ENCODE results near the gene PLXNA2. TPM values are rescaled to one million over a fixed set of nuclear protein-coding genes. Genes with fewer than 3 reads are reported as not detected.

The PLXNA2 gene
- total RNA-seq, 1 experiment from 2014 or later = 10.2 TPM

DNA sequence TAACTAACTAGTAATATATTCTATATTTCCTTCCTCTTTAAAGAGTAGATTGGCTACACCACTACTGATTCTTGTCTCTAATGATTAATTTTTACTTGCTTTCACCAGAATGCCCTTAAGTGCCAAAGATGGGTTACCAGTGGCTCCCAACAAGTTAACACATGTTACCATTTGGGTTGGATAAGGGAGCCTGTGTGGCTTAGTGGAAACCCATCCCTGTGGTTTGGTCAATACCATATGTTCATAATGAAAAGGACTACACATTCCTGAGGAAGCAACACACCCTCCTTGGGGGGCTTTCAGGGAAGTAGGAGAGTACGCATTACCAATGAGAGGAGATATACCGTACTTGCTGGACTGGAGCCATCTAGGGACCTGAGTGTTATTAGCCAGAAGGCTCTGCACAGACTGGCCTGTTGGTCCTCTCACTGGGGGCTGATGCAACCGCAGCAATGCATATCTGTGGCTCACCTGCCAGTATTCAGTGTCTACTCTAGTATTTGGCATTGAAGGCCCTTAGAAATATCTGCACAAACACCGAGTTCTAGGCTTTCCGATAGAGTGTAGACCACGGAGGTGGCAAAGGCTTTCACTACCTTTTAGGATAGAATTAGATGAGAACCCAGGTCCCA lies 29.3 kb upstream of the PLXNA2 start:
- BruUV-seq (replicated peaks) = no TSS peak
- intact Hi-C loops (cut with micrococcal nuclease; ENCODE audit: unreplicated experiment) = no loop called here
- Histone ChIP-seq H2AFZ (no peak overlapping the region), H3K9me2 (ENCODE audit: insufficient read depth) (no peaks in the 10 kb centered on the region), H3K4me3 (no peak overlapping the region), H3K36me3 (ENCODE audit: low read depth) (no peaks in the 10 kb centered on the region), H3K4me1 (replicated peaks; ENCODE audit: insufficient read depth) (no peaks in the 10 kb centered on the region), H4K20me1 (ENCODE audit: insufficient read depth) (no peaks in the 10 kb centered on the region), H3K27ac (no peak overlapping the region), H3F3A (ENCODE audit: insufficient read depth, low read depth) (no peaks in the 10 kb centered on the region), H3K27me3 (ENCODE audit: insufficient read depth, low read depth) (peaks cover 100% of the 10 kb centered on the region), H3K9me3 (ENCODE audit: insufficient read depth, low read depth) (no peaks in the 10 kb centered on the region), H3K79me2 (ENCODE audit: low read depth) (no peaks in the 10 kb centered on the region), H3K4me2 (no peak overlapping the region)
- no peak for DNase-seq
- CTCF ChIA-PET = no interaction called here
- POLR2A ChIA-PET (ENCODE audit: unreplicated experiment) = no interaction called here
- TF ChIP-seq, protein P1, sequence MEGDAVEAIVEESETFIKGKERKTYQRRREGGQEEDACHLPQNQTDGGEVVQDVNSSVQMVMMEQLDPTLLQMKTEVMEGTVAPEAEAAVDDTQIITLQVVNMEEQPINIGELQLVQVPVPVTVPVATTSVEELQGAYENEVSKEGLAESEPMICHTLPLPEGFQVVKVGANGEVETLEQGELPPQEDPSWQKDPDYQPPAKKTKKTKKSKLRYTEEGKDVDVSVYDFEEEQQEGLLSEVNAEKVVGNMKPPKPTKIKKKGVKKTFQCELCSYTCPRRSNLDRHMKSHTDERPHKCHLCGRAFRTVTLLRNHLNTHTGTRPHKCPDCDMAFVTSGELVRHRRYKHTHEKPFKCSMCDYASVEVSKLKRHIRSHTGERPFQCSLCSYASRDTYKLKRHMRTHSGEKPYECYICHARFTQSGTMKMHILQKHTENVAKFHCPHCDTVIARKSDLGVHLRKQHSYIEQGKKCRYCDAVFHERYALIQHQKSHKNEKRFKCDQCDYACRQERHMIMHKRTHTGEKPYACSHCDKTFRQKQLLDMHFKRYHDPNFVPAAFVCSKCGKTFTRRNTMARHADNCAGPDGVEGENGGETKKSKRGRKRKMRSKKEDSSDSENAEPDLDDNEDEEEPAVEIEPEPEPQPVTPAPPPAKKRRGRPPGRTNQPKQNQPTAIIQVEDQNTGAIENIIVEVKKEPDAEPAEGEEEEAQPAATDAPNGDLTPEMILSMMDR (conservative IDR thresholded peaks at IDR 0.05) = no peak
- no peak for TF ChIP-seq EZH2 (IDR thresholded peaks at IDR 0.05; ENCODE audit: low read depth)

DNA sequence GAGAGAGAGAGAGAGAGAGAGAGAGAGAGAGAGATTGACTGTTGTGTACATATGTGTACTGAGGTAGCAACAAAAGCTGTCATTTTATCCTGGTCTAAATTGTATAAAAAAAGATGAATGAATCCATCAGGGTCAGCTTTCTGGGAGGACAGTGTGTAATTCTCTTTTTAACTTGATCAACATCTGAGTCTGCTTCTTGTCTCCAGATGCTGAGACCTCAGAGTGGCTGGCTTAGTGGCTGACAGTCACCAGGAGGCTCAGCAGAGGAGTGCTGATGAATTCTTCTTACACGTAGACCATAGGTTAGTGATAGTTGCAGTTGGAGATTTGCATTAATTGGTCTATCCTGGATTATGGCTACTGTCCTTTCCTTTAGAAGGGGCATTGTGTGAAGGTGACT lies 28.5 kb upstream of the PLXNA2 start:
- Histone ChIP-seq H3K9me3 (ENCODE audit: insufficient read depth, low read depth) (no peaks in the 10 kb centered on the region), H3K79me2 (ENCODE audit: low read depth) (no peaks in the 10 kb centered on the region), H3K27ac (no peak overlapping the region), H3K4me2 (no peak overlapping the region), H3K36me3 (ENCODE audit: low read depth) (no peaks in the 10 kb centered on the region), H3K27me3 (ENCODE audit: insufficient read depth, low read depth) (peaks cover 100% of the 10 kb centered on the region), H2AFZ (no peak overlapping the region), H4K20me1 (ENCODE audit: insufficient read depth) (no peaks in the 10 kb centered on the region), H3K4me3 (no peak overlapping the region), H3K9me2 (ENCODE audit: insufficient read depth) (no peaks in the 10 kb centered on the region), H3K4me1 (replicated peaks; ENCODE audit: insufficient read depth) (no peaks in the 10 kb centered on the region), H3F3A (ENCODE audit: insufficient read depth, low read depth) (no peaks in the 10 kb centered on the region)
- ChIA-PET POLR2A (ENCODE audit: unreplicated experiment) (no interaction called here), CTCF (interaction anchor here (0.6 kb wide), 1 partner anchor 9 kb away, joined by 3 read pairs; no protein-coding TSS in a partner anchor)
- intact Hi-C loops (cut with micrococcal nuclease; ENCODE audit: unreplicated experiment) = no loop called here
- no TSS peak for BruUV-seq (replicated peaks)
- DNase-seq = no peak
- no peak for TF ChIP-seq EZH2 (IDR thresholded peaks at IDR 0.05; ENCODE audit: low read depth)
- TF ChIP-seq, protein P1 (conservative IDR thresholded peaks at IDR 0.05) = no peak

DNA sequence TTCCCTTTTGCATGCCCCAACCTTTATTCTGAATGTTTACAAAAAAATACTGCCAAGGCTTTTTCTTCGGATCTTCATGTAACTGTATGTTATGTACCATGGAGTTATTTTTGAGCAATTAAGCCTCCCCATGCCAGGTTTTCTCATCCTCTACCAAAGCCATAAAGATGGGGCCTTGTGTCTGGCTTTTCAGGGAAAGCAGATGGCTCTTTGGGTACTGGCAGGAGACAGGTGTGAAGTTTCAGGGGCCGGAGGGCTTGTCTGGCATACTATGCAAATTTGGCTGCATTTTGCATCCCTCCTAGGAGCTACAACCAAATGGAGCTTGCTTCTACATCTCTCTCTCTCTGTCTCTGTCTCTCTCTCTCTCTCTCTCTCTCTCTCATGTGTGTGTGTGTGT lies 28.1 kb upstream of the PLXNA2 start:
- Histone ChIP-seq H3K4me2 (no peak overlapping the region), H2AFZ (no peak overlapping the region), H3K79me2 (ENCODE audit: low read depth) (no peaks in the 10 kb centered on the region), H3K9me2 (ENCODE audit: insufficient read depth) (no peaks in the 10 kb centered on the region), H3K27ac (no peak overlapping the region), H3F3A (ENCODE audit: insufficient read depth, low read depth) (no peaks in the 10 kb centered on the region), H3K9me3 (ENCODE audit: insufficient read depth, low read depth) (no peaks in the 10 kb centered on the region), H3K36me3 (ENCODE audit: low read depth) (no peaks in the 10 kb centered on the region), H3K27me3 (ENCODE audit: insufficient read depth, low read depth) (peaks cover 100% of the 10 kb centered on the region), H3K4me1 (replicated peaks; ENCODE audit: insufficient read depth) (no peaks in the 10 kb centered on the region), H4K20me1 (ENCODE audit: insufficient read depth) (no peaks in the 10 kb centered on the region), H3K4me3 (no peak overlapping the region)
- no TSS peak for BruUV-seq (replicated peaks)
- ChIA-PET POLR2A (ENCODE audit: unreplicated experiment) (no interaction called here), CTCF (interaction anchor here (0.6 kb wide), 1 partner anchor 9 kb away, joined by 3 read pairs; no protein-coding TSS in a partner anchor)
- DNase-seq = no peak
- TF ChIP-seq EZH2 (IDR thresholded peaks at IDR 0.05; ENCODE audit: low read depth) = no peak
- TF ChIP-seq, protein P1 (conservative IDR thresholded peaks at IDR 0.05) = no peak
- intact Hi-C loops (cut with micrococcal nuclease; ENCODE audit: unreplicated experiment) = no loop called here

Data from PC-9 (cell line).